Smooth muscle cell (in vitro differentiated cells): ENCODE data around the gene CNR2. TPM values are rescaled to one million over a fixed set of nuclear protein-coding genes. Genes with fewer than 3 reads are reported as not detected.
A peak's percentile ranks its signal among the peaks of the same experiment; 100 is the strongest.

Source experiments
- DNase-seq: peaks from one replicate; lab custom pipeline; 2025; ENCODE audit not compliant: unreplicated experiment; lab: John Stamatoyannopoulos, UW
- H2AFZ ChIP-seq: fragments of 200-600 bp; sonication (generic); 2 replicates; pipeline ENCODE4 v1.6.0; 2016; ENCODE audit warnings: antibody characterized with exemption, low read depth, mild to moderate bottlenecking
- H3F3A ChIP-seq: fragments of 200-600 bp; sonication (generic); 2 replicates; pipeline ENCODE4 v1.6.0; 2017; ENCODE audit warnings: antibody characterized with exemption, low read depth
- H3K27ac ChIP-seq: fragments of 200-600 bp; sonication (generic); 2 replicates; pipeline ENCODE4 v1.5.1; 2016; ENCODE audit warnings: low read depth, mild to moderate bottlenecking
- H3K27me3 ChIP-seq: fragments of 200-600 bp; sonication (generic); 2 replicates; pipeline ENCODE4 v1.6.1; 2016; ENCODE audit warnings: low read depth, mild to moderate bottlenecking
- H3K36me3 ChIP-seq: fragments of 200-600 bp; sonication (generic); 2 replicates; pipeline ENCODE4 v1.5.1; 2016; ENCODE audit warnings: low read depth
- H3K4me1 ChIP-seq: fragments of 200-600 bp; sonication (generic); 2 replicates; pipeline ENCODE4 v1.5.1; 2016; ENCODE audit warnings: low read depth
- H3K4me2 ChIP-seq: fragments of 200-600 bp; sonication (generic); 2 replicates; pipeline ENCODE4 v1.6.0; 2016; ENCODE audit warnings: mild to moderate bottlenecking
- H3K4me3 ChIP-seq: fragments of 200-600 bp; sonication (generic); 2 replicates; pipeline ENCODE4 v1.5.1; 2016; ENCODE audit warnings: mild to moderate bottlenecking
- H3K79me2 ChIP-seq: fragments of 200-600 bp; sonication (generic); 2 replicates; pipeline ENCODE4 v1.6.0; 2016; ENCODE audit warnings: low read depth, mild to moderate bottlenecking
- H3K9ac ChIP-seq: fragments of 200-600 bp; sonication (generic); 2 replicates; pipeline ENCODE4 v1.6.0; 2016; ENCODE audit warnings: low read depth
- H3K9me3 ChIP-seq: fragments of 200-600 bp; sonication (generic); replicated peaks from 2 replicates; pipeline ENCODE4 v1.5.1; 2016; ENCODE audit warnings: low read depth
- H4K20me1 ChIP-seq: fragments of 200-600 bp; sonication (generic); 2 replicates; pipeline ENCODE4 v1.6.0; 2016; ENCODE audit warnings: low read depth
- CTCF ChIP-seq: fragments of 200-600 bp; sonication (generic); IDR thresholded peaks from 2 replicates; pipeline ENCODE4 v1.5.1; 2017; ENCODE audit warnings: borderline replicate concordance, mild to moderate bottlenecking, antibody characterized with exemption; ENCODE audit not compliant: insufficient read depth, poor library complexity, severe bottlenecking
- WGBS: methylation state at CpG from one replicate; pipeline ENCODE4 v1.1.7; 2016; ENCODE audit warnings: low lambda C conversion rate; 5-methylcytosine and 5-hydroxymethylcytosine counted together
- polyA plus RNA-seq: library from polyadenylated mRNA; unstranded; fragments of >200 nt; fragmentation: Nextera tagmentation; extraction: Ambion mirVana; gene quantifications from 2 replicates; pipeline ENCODE4 v1.2.1, GENCODE V29; 2016
- total RNA-seq: library from RNA; depleted of rRNA; stranded (reverse); fragments of >200 nt; gene quantifications from 2 replicates; pipeline ENCODE4 v1.2.3, GENCODE V29; 2014

Gene CNR2
- total and polyA plus RNA-seq, 2 experiments from 2014 or later, result not detected

DNA sequence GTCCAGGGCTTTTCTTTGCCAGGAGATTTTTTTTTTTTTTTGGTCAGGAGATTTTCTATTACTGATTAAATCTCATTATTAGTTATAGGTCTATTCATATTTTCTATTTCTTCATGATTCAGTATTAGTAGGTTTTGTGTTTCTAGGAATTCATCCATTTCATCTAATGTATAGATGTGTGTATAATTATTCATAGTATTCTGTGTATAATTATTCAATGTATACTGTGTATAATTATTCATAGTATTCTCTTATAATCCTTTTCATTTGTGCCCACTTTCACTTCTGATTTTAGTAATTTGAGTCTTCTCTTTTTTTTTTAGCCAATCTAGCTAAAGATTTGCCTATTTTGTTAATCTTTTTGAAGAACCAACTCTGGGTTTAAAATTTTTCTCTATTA, 34.2 kb upstream of the CNR2 start:
- Histone ChIP-seq H3K27ac (no peak overlapping the region), H3K4me1 (no peaks in the 10 kb centered on the region), H3K9me3 (peaks cover 4% of the 10 kb centered on the region), H3K4me2 (no peak overlapping the region), H3F3A (peaks cover 8% of the 10 kb centered on the region), H3K4me3 (no peak overlapping the region), H2AFZ (no peak overlapping the region), H3K79me2 (no peaks in the 10 kb centered on the region), H3K36me3 (no peaks in the 10 kb centered on the region), H3K9ac (no peak overlapping the region), H4K20me1 (no peaks in the 10 kb centered on the region), H3K27me3 (no peaks in the 10 kb centered on the region)
- TF ChIP-seq CTCF, result no peak
- no peak for DNase-seq

DNA sequence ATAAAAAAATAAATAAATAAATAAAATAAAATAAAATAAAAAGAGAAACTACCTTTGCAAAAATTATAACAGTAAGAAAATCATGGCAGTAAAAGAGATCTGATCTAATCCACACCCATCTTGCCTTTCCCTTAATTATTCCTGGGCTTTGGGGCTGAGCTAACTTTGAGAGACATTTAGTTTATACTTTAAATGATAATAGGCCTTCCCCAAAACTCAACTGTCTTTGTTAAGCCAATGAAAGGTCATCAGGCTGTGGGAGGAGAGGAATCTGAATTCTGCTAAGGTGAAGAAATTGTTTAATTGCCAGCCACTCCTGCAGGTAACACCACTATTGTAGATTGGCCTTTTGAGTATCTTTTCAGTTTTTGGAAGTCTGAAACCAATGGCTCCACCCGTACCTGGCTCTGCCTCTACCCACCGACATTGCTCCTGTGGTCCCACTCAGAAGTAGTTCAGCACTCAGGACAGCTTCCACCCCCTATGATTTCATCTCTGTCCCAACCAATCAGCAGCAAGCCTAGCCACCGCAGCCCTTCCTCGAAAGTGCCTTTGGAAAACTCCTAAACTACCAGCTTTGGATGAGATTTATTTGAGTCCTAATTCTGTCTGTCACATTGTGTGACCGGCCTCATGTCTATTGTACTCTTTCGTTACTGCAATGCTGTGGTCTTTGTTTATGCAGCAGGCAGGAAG, 23.5 kb upstream of the CNR2 start:
- Histone ChIP-seq H4K20me1 (no peaks in the 10 kb centered on the region), H3K4me1 (no peaks in the 10 kb centered on the region), H3K27me3 (no peaks in the 10 kb centered on the region), H2AFZ (no peak overlapping the region), H3K4me2 (no peak overlapping the region), H3K9me3 (no peaks in the 10 kb centered on the region), H3K9ac (no peak overlapping the region), H3K79me2 (no peaks in the 10 kb centered on the region), H3K27ac (no peak overlapping the region), H3F3A (no peaks in the 10 kb centered on the region), H3K36me3 (no peaks in the 10 kb centered on the region), H3K4me3 (no peak overlapping the region)
- 35% methylated on average over 6 of the region's 6 CpGs for WGBS
- DNase-seq, result no peak
- TF ChIP-seq CTCF, result no peak

- Histone ChIP-seq H2AFZ (peak overlapping the region; percentile 78), H3K27ac (peak overlapping the region; percentile 74)
Measured at GRCh38 chr1:23931491-23931880, 18.3 kb upstream of the CNR2 start.

More at GRCh38 chr1:23931491-23931880, 18.3 kb upstream of the CNR2 start:
- Histone ChIP-seq H3K36me3 (no peaks in the 10 kb centered on the region), H3K4me2 (peak overlapping the region; percentile 69), H3K9ac (peak overlapping the region; percentile 35), H3K27me3 (no peaks in the 10 kb centered on the region), H3F3A (peaks cover 3% of the 10 kb centered on the region), H3K9me3 (no peaks in the 10 kb centered on the region), H4K20me1 (no peaks in the 10 kb centered on the region), H3K4me1 (no peaks in the 10 kb centered on the region), H3K4me3 (no peak overlapping the region), H3K79me2 (no peaks in the 10 kb centered on the region)
- 80% methylated on average over 1 of the region's 1 CpG for WGBS
- DNase-seq, result no peak
- no peak for TF ChIP-seq CTCF
